SU-DHL-6 (cell line): ENCODE measurements around the gene NAA11.

Source experiments
- H2AFZ ChIP-seq: fragments of 200-600 bp; sonication (generic); 2 replicates; pipeline ENCODE4 v1.6.1; 2014; ENCODE audit warnings: low read depth, mild to moderate bottlenecking, moderate library complexity, mixed read lengths, antibody characterized with exemption, low read length; ENCODE audit not compliant: severe bottlenecking
- H3F3A ChIP-seq: fragments of 200-600 bp; shearing (Covaris generic); 2 replicates; pipeline ENCODE4 v1.6.0; 2016; ENCODE audit warnings: antibody characterized with exemption, mild to moderate bottlenecking; ENCODE audit not compliant: insufficient read depth
- H3K27ac ChIP-seq: fragments of 200-600 bp; sonication (generic); 2 replicates; pipeline ENCODE4 v1.5.1; 2016; ENCODE audit warnings: low read depth, mild to moderate bottlenecking, low read length, moderate library complexity, mixed read lengths
- H3K27me3 ChIP-seq: fragments of 200-600 bp; sonication (generic), shearing (Covaris generic); 2 replicates; pipeline ENCODE4 v1.6.0; 2014; ENCODE audit warnings: mild to moderate bottlenecking, low read length
- H3K36me3 ChIP-seq: fragments of 200-600 bp; sonication (generic); 2 replicates; pipeline ENCODE4 v1.6.1; 2014; ENCODE audit warnings: mild to moderate bottlenecking, low read length, mixed read lengths
- H3K4me2 ChIP-seq: fragments of 300-600, 200-600 bp; shearing (Covaris generic), sonication (generic); 2 replicates; pipeline ENCODE4 v1.6.0; 2014; ENCODE audit warnings: low read length, low read depth, mild to moderate bottlenecking; ENCODE audit not compliant: poor library complexity, severe bottlenecking
- H3K4me3 ChIP-seq: fragments of 200-600 bp; sonication (generic); 2 replicates; pipeline ENCODE4 v1.5.1; 2014; ENCODE audit warnings: antibody characterized with exemption, low read length, mild to moderate bottlenecking, mixed read lengths; ENCODE audit not compliant: insufficient read depth, poor library complexity, severe bottlenecking
- H3K79me2 ChIP-seq: fragments of 200-600 bp; sonication (generic); 2 replicates; pipeline ENCODE4 v1.6.1; 2014; ENCODE audit warnings: mild to moderate bottlenecking, low read length, moderate library complexity; ENCODE audit not compliant: insufficient read depth
- H3K9ac ChIP-seq: fragments of 200-600 bp; sonication (generic); 2 replicates; pipeline ENCODE4 v1.7.0; 2014; ENCODE audit warnings: mild to moderate bottlenecking, low read length
- H3K9me2 ChIP-seq: fragments of 200-600 bp; sonication (generic); replicated peaks from 2 replicates; pipeline ENCODE4 v1.6.1; 2014; ENCODE audit warnings: low read length; ENCODE audit not compliant: insufficient read depth
- H3K9me3 ChIP-seq: fragments of 200-600 bp; sonication (generic); 2 replicates; pipeline ENCODE4 v1.6.1; 2014; ENCODE audit warnings: low read length, mixed read lengths; ENCODE audit not compliant: insufficient read depth
- H4K20me1 ChIP-seq: fragments of 200-600 bp; sonication (generic); 2 replicates; pipeline ENCODE4 v1.6.1; 2014; ENCODE audit warnings: low read depth, mild to moderate bottlenecking, antibody characterized with exemption, low read length, moderate library complexity, mixed read lengths
- CTCF ChIP-seq: fragments of 200-600 bp; sonication (generic); IDR thresholded peaks from one replicate; pipeline ENCODE4 v1.5.1; 2017; ENCODE audit warnings: antibody characterized with exemption, mild to moderate bottlenecking, low read length, moderate library complexity; ENCODE audit not compliant: insufficient read depth, poor library complexity, severe bottlenecking
- EZH2phosphoT487 ChIP-seq: fragments of 200-600 bp; sonication (generic), shearing (Covaris generic); conservative IDR thresholded peaks from 2 replicates; pipeline ENCODE4 v1.6.1; 2018; ENCODE audit warnings: mild to moderate bottlenecking, antibody characterized with exemption, low read length, moderate library complexity, mixed read lengths

NAA11 gene

GRCh38 chr4:79338148-79338547, 12.3 kb upstream of the NAA11 start:
- no peak overlapping the region for H2AFZ ChIP-seq
- no peaks in the 10 kb centered on the region for H3K9me3 ChIP-seq
- H3K27ac ChIP-seq = no peak overlapping the region
- H3F3A ChIP-seq = no peaks in the 10 kb centered on the region
- H3K27me3 ChIP-seq = no peaks in the 10 kb centered on the region
- H3K4me2 ChIP-seq = no peak overlapping the region
- H3K36me3 ChIP-seq = no peaks in the 10 kb centered on the region
- no peaks in the 10 kb centered on the region for H3K79me2 ChIP-seq
- H3K9ac ChIP-seq = no peak overlapping the region
- no peaks in the 10 kb centered on the region for H4K20me1 ChIP-seq
- no peaks in the 10 kb centered on the region for H3K9me2 ChIP-seq
- H3K4me3 ChIP-seq = no peak overlapping the region
- no peak for TF ChIP-seq EZH2phosphoT487
- TF ChIP-seq CTCF = no peak

- Histone ChIP-seq H3K9me3 (no peaks in the 10 kb centered on the region), H3K27ac (no peak overlapping the region), H3F3A (no peaks in the 10 kb centered on the region), H3K79me2 (no peaks in the 10 kb centered on the region), H3K4me2 (no peak overlapping the region), H3K4me3 (no peak overlapping the region), H4K20me1 (no peaks in the 10 kb centered on the region), H3K9me2 (no peaks in the 10 kb centered on the region), H3K36me3 (no peaks in the 10 kb centered on the region), H3K9ac (no peak overlapping the region), H3K27me3 (no peaks in the 10 kb centered on the region), H2AFZ (no peak overlapping the region)
- no peak for TF ChIP-seq EZH2phosphoT487
- TF ChIP-seq CTCF = no peak
Measured at GRCh38 chr4:79334783-79335182, 8.9 kb upstream of the NAA11 start.

GRCh38 chr4:79334341-79334740, 8.5 kb upstream of the NAA11 start:
- H3K4me3 ChIP-seq = no peak overlapping the region
- H3K36me3 ChIP-seq = no peaks in the 10 kb centered on the region
- no peaks in the 10 kb centered on the region for H3K79me2 ChIP-seq
- H3K9me3 ChIP-seq = no peaks in the 10 kb centered on the region
- H3K9ac ChIP-seq = no peak overlapping the region
- no peak overlapping the region for H3K27ac ChIP-seq
- no peaks in the 10 kb centered on the region for H3K9me2 ChIP-seq
- no peaks in the 10 kb centered on the region for H3F3A ChIP-seq
- TF ChIP-seq CTCF (no peak), EZH2phosphoT487 (no peak)
- H3K4me2 ChIP-seq = no peak overlapping the region
- no peaks in the 10 kb centered on the region for H4K20me1 ChIP-seq
- H3K27me3 ChIP-seq = no peaks in the 10 kb centered on the region
- no peak overlapping the region for H2AFZ ChIP-seq
